Epithelial cell of prostate (primary cell): ENCODE results near the gene NEURL1.
"Not testable (repeated sequence)": the region's sequence is repeated elsewhere in the genome, so short reads cannot be mapped to it uniquely, and the experiment has no call there.

Source experiments
- DNase-seq: peaks from one replicate; pipeline ENCODE4 v3.0.0-alpha.2; 2011; ENCODE audit warnings: low read depth, low spot score
- H3K27ac ChIP-seq: fragments of 450-650 bp; 2 replicates; pipeline ENCODE4 v1.5.1; 2017; ENCODE audit warnings: mild to moderate bottlenecking

Gene NEURL1

GRCh38 chr10:103617602-103618385, 124.3 kb downstream of the NEURL1 start:
- no peak for DNase-seq
- H3K27ac ChIP-seq, result no peak overlapping the region

- no peak for DNase-seq
- H3K27ac ChIP-seq, result no peak overlapping the region
These were observed 125.3 kb downstream of the NEURL1 start for GRCh38 chr10:103618575-103619423.

GRCh38 chr10:103619424-103620351, 126.2 kb downstream of the NEURL1 start:
- H3K27ac ChIP-seq, result no peak overlapping the region
- no peak for DNase-seq

GRCh38 chr10:103620352-103620740, 126.8 kb downstream of the NEURL1 start:
- no peak overlapping the region for H3K27ac ChIP-seq
- no peak for DNase-seq

- no peak overlapping the region for H3K27ac ChIP-seq
- no peak for DNase-seq
These were observed 127.6 kb downstream of the NEURL1 start for GRCh38 chr10:103620891-103621782.

GRCh38 chr10:103621783-103622125, 128.2 kb downstream of the NEURL1 start:
- DNase-seq, result no peak
- H3K27ac ChIP-seq, result no peak overlapping the region

- DNase-seq, result no peak
- H3K27ac ChIP-seq, result no peak overlapping the region
These were observed 128.8 kb downstream of the NEURL1 start for GRCh38 chr10:103622286-103622685.

GRCh38 chr10:103622935-103623574, 129.6 kb downstream of the NEURL1 start:
- H3K27ac ChIP-seq, result no peak overlapping the region
- DNase-seq, result no peak

GRCh38 chr10:103626178-103626577, 132.7 kb downstream of the NEURL1 start:
- H3K27ac ChIP-seq, result no peak overlapping the region
- DNase-seq, result no peak

GRCh38 chr10:103627111-103627892, 133.8 kb downstream of the NEURL1 start:
- no peak overlapping the region for H3K27ac ChIP-seq
- no peak for DNase-seq

- no peak for DNase-seq
- no peak overlapping the region for H3K27ac ChIP-seq
These were observed 134.4 kb downstream of the NEURL1 start for GRCh38 chr10:103627893-103628292.

- DNase-seq, result no peak
- no peak overlapping the region for H3K27ac ChIP-seq
These were observed 136.1 kb downstream of the NEURL1 start for GRCh38 chr10:103629581-103629980.

- H3K27ac ChIP-seq, result no peak overlapping the region
- DNase-seq, result no peak
These were observed 136.7 kb downstream of the NEURL1 start for GRCh38 chr10:103630156-103630555.

GRCh38 chr10:103632247-103632642, 138.7 kb downstream of the NEURL1 start:
- no peak for DNase-seq
- H3K27ac ChIP-seq, result no peak overlapping the region

- not testable (repeated sequence) for H3K27ac ChIP-seq, DNase-seq
These were observed 139.4 kb downstream of the NEURL1 start for GRCh38 chr10:103632871-103633270.

- no peak for DNase-seq
- no peak overlapping the region for H3K27ac ChIP-seq
These were observed 140.3 kb downstream of the NEURL1 start for GRCh38 chr10:103633846-103634245.

GRCh38 chr10:103635580-103635979, 142.1 kb downstream of the NEURL1 start:
- H3K27ac ChIP-seq, result no peak overlapping the region
- no peak for DNase-seq

GRCh38 chr10:103636492-103636891, 143.0 kb downstream of the NEURL1 start:
- no peak for DNase-seq
- no peak overlapping the region for H3K27ac ChIP-seq
